Right renal pelvis (tissue), 4 donors: ENCODE data around the gene PRICKLE4. TPM values are rescaled to one million over a fixed set of nuclear protein-coding genes. Genes with fewer than 3 reads are reported as not detected.

Source experiments
- DNase-seq, 4 donors: peaks; one replicate each; pipeline ENCODE4 v3.0.0-alpha.2; 2013; ENCODE audit warnings: low read depth in 4 of 4, low spot score in 3 of 4, missing footprints in 1 of 4
- polyA plus RNA-seq, 4 donors: library from polyadenylated mRNA; unstranded; fragments of 120-200 nt; gene quantifications; one replicate each; pipeline ENCODE4 v1.2.1, GENCODE V29; 2013; ENCODE audit not compliant: insufficient read length in 4 of 4

Gene PRICKLE4
- polyA plus RNA-seq, 4 donors = 2.8 to 11.5 (median 3.6) TPM

DNA sequence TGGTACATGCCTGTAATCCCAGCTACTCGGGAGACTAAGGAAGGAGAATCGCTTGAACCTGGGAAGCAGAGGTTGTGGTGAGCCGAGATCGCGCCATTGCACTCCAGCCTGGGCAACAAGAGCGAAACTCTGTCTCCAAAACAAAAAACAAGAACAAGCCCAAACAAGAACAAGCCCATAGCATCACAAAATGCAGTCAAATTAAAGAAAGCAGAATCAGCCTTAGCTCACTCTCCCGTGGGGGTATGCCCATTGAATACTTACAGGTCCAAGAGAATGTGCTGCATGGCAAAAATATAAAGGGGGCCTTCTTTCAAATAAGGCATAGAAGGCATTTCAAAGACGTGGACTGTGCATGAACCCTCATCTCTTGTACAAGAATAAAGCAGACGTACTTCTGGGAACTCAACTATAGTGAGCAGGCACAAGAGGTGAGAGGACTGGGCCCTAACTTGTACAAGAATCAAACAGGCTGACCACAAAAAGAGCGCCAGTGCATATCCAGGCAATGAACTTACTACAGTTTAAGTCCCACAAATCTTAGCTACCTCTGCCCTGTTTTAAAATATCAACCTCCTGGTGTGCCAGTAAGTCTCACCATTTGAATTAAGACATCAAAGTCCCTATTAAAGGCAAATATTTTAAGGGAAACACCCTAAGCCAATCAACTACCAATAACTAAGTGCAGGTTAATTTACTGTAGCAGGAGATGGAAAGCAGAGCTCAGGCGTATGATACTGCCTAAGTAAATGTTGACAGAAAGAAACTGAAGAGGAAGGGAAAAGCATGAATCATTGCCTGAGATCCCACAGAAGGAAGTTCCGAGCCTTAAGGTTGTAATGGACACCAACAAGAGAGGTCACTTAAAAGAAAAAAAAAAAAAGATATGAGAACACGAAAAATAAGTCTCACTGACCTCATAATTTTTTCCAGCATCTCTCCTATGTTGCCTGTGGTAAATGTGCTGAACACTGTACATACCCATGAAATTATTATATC is 44.3 kb downstream of the PRICKLE4 start:
- no peak for DNase-seq

DNA sequence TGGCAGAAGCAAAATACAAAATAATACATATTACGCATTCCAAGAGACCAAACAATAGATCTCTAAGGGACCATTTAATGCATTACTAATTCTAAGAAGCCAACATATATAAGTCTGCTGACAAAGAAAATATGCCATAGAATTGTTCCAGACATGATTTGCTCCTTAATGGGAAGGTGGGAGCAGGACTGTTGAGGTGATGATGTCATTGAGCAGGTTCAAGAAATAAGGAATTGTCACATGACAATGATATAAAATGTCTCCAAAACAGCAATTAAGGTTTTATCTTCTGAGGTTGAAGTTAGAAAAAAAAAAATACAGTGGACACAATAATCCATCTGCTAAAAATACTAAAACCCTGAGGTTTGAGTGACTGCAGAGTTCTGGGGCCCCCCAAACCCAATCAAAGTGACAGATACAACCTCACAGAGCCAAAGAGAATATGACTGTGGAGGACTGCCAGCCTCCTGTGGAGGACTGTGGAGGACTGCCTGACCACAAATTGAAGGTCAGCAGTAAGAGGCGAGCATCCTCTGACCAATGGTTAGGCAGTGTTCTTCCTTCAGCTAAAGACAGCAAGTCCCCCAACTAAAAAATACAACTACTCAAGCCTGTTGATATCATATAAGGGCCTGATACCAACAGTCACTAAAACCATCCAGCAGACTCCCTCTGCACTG is 45.9 kb downstream of the PRICKLE4 start:
- DNase-seq = no peak

DNA sequence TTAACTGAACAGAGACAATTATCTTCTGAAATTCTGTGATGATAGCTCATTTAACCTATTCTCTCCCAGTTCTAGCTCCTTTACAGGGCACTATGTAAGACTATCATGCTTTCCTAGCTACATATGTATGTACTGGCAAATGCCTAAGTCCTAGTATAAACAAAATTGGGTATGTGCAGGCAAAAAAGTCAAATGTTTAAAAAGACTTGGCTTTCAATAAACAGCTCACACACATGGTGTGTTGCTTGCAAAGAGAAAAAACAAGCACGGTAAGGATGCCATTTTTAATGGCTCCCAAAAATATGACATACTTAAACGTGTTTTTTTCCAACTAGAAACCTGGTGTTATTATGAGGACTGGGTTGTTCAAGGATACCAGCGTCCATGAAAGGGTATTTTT is 51.7 kb downstream of the PRICKLE4 start:
- DNase-seq = no peak

DNA sequence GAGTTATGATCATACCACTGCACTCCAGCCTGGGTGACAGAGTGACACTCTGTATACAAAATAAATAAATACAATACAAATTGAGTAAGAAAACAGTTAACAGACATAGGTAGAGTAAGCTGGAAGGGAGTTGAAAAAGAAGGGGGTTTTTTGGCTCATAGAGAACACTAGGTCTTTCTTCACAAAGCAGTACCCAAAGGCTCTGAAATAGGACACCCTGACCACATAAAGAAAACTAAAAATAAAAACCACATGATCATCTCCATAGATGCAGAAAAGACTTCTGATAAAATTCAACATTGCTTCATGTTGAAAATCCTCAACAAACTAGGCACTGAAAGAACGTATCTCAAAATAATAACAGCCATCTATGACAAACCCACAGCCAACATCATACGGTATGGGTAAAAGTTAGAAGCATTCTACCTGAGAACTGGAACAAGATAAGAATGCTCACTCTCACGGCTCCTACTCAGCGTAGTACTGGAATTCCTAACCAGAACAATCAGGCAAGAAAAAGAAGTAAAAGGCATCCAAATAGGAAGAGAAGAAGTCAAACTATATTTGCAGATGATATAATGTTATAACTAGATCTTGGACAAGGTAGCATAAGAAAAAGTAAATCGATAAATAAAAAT is 55.6 kb downstream of the PRICKLE4 start:
- DNase-seq = no peak

DNA sequence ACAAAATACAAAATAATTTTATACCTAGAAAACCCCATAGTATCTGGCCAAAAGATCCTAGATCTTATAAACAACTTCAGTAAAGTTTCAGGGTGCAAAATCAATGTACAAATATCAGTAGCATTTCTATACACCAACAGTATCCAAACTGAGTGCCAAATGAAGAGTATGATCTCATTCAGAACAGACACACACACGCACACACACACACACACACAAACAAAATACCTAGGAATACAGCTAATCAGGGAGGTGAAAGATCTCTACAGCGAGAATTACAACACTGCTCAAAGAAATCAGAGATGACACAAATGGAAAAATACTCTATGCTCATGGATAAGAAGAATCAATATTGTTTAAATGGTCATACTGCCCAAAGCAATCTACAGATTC is 56.1 kb downstream of the PRICKLE4 start:
- no peak for DNase-seq

Other genes with a start within 250 kb of the PRICKLE4 start
- 10 to 100 TPM; 31.5 to 43.5 (median 33.7) TPM for gene FOXP4, start 234.4 kb upstream of the PRICKLE4 start, polyA plus RNA-seq
- 10 to 100 TPM; 39.6 to 48.8 (median 44.3) TPM for gene MDFI, start 142.3 kb upstream of the PRICKLE4 start, polyA plus RNA-seq
- 10 to 100 TPM in 2 of 4 donors, 1 to 10 TPM in 2; 9.4 to 11.7 (median 10.5) TPM for gene TFEB, start 45.2 kb upstream of the PRICKLE4 start, polyA plus RNA-seq
- under 1 TPM in 2 of 4 donors, not detected in 2; 0.17 to 0.30 TPM for gene PGC, start 33.4 kb upstream of the PRICKLE4 start, polyA plus RNA-seq
- 1 to 10 TPM; 5.7 to 8.0 (median 6.6) TPM for gene FRS3, start 882 bp upstream of the PRICKLE4 start, polyA plus RNA-seq
- gene TOMM6, start 6.9 kb downstream of the PRICKLE4 start, polyA plus RNA-seq = 100 to 1,000 TPM; 241 to 253 (median 247) TPM
- gene USP49, start 114.6 kb downstream of the PRICKLE4 start, polyA plus RNA-seq = 10 to 100 TPM in 3 of 4 donors, 1 to 10 TPM in 1; 9.5 to 12.4 (median 11.6) TPM
- gene MED20, start 140.4 kb downstream of the PRICKLE4 start, polyA plus RNA-seq = 10 to 100 TPM; 40.5 to 43.2 (median 41.6) TPM
- 10 to 100 TPM; 26.3 to 32.1 (median 30.7) TPM for gene BYSL, start 140.7 kb downstream of the PRICKLE4 start, polyA plus RNA-seq
- 10 to 100 TPM; 28.1 to 32.8 (median 29.8) TPM for gene CCND3, start 161.0 kb downstream of the PRICKLE4 start, polyA plus RNA-seq